ENCODE results near the gene ATP6V0A1. TPM values are rescaled to one million over a fixed set of nuclear protein-coding genes. Genes with fewer than 3 reads are reported as not detected.

ATP6V0A1 gene
- total RNA-seq, 1 donor from 2014 or later, result 20.8 TPM

- peak; percentile 92 for DNase-seq (ENCODE audit: low read depth, low spot score)
Measured at GRCh38 chr17:42561897-42562387, 103.3 kb downstream of the ATP6V0A1 start, which contains the start of gene COASY. COASY (plus strand) TSS chr17:42562148; CDS start chr17:42562623, 475 bp downstream.

GRCh38 chr17:42562388-42563142, 103.9 kb downstream of the ATP6V0A1 start:
- no peak for DNase-seq (ENCODE audit: low read depth, low spot score)

GRCh38 chr17:42563143-42563509, 104.4 kb downstream of the ATP6V0A1 start:
- DNase-seq (ENCODE audit: low read depth, low spot score), result no peak

GRCh38 chr17:42563543-42563942, 104.9 kb downstream of the ATP6V0A1 start:
- no peak for DNase-seq (ENCODE audit: low read depth, low spot score)

GRCh38 chr17:42563950-42564349, 105.3 kb downstream of the ATP6V0A1 start:
- DNase-seq (ENCODE audit: low read depth, low spot score), result no peak

GRCh38 chr17:42564815-42565522, 106.3 kb downstream of the ATP6V0A1 start:
- no peak for DNase-seq (ENCODE audit: low read depth, low spot score)

GRCh38 chr17:42565523-42566214, 107.0 kb downstream of the ATP6V0A1 start:
- no peak for DNase-seq (ENCODE audit: low read depth, low spot score)

GRCh38 chr17:42566215-42566882, 107.7 kb downstream of the ATP6V0A1 start:
- no peak for DNase-seq (ENCODE audit: low read depth, low spot score)

GRCh38 chr17:42566883-42567573, 108.3 kb downstream of the ATP6V0A1 start, which contains the start of gene MLX:
MLX (plus strand) TSS chr17:42567100; CDS start chr17:42567125, 25 bp downstream.
- peak; percentile 43 for DNase-seq (ENCODE audit: low read depth, low spot score)

GRCh38 chr17:42568341-42569111, 109.8 kb downstream of the ATP6V0A1 start:
- no peak for DNase-seq (ENCODE audit: low read depth, low spot score)

- DNase-seq (ENCODE audit: low read depth, low spot score), result no peak
Measured at GRCh38 chr17:42571435-42572225, 113.0 kb downstream of the ATP6V0A1 start.

Other genes starting within 250 kb of the ATP6V0A1 start
- 48.5 and 54.3 TPM in 2 replicates for gene STAT5B, start 182.5 kb upstream of the ATP6V0A1 start, total RNA-seq
- 33.9 and 36.1 TPM in 2 replicates for gene STAT5A, start 170.4 kb upstream of the ATP6V0A1 start, total RNA-seq
- gene STAT3, start 70.4 kb upstream of the ATP6V0A1 start, total RNA-seq, result 99.0 and 132 TPM in 2 replicates
- gene CAVIN1, start 35.6 kb upstream of the ATP6V0A1 start, total RNA-seq, result 817 and 880 TPM in 2 replicates
- gene NAGLU, start 77.4 kb downstream of the ATP6V0A1 start, total RNA-seq, result 23.2 and 30.3 TPM in 2 replicates
- 0.18 and 0.79 TPM in 2 replicates for gene HSD17B1, start 94.0 kb downstream of the ATP6V0A1 start, total RNA-seq
- 13.8 and 14.5 TPM in 2 replicates for gene COASY, start 103.3 kb downstream of the ATP6V0A1 start, total RNA-seq
- gene MLX, start 108.2 kb downstream of the ATP6V0A1 start, total RNA-seq, result 33.2 and 44.8 TPM in 2 replicates
- 7.6 and 9.2 TPM in 2 replicates for gene PSMC3IP, start 118.9 kb downstream of the ATP6V0A1 start, total RNA-seq
- gene RETREG3, start 150.5 kb downstream of the ATP6V0A1 start, total RNA-seq, result 52.4 and 54.0 TPM in 2 replicates
- 24.3 and 42.7 TPM in 2 replicates for gene TUBG1, start 150.8 kb downstream of the ATP6V0A1 start, total RNA-seq
- gene TUBG2, start 200.4 kb downstream of the ATP6V0A1 start, total RNA-seq, result 3.6 and 4.4 TPM in 2 replicates
- 6.3 and 8.5 TPM in 2 replicates for gene PLEKHH3, start 218.1 kb downstream of the ATP6V0A1 start, total RNA-seq
- 1.9 and 2.2 TPM in 2 replicates for gene CCR10, start 223.0 kb downstream of the ATP6V0A1 start, total RNA-seq
- gene CNTNAP1, start 223.7 kb downstream of the ATP6V0A1 start, total RNA-seq, result 30.9 and 35.4 TPM in 2 replicates